GM12892 (cell line): ENCODE results near the gene CRYBG1.

ENCODE experiments used
- POLR2A ChIP-seq: IDR thresholded peaks from 2 replicates; pipeline ENCODE4 v1.6.1; 2011; ENCODE audit warnings: low read depth, low read length, control low read depth
- POLR2AphosphoS5 ChIP-seq: IDR thresholded peaks from 2 replicates; pipeline ENCODE4 v1.6.1; 2011; ENCODE audit warnings: low read depth, low read length, control low read depth
- TAF1 ChIP-seq: IDR thresholded peaks from 2 replicates; pipeline ENCODE4 v1.6.1; 2011; ENCODE audit warnings: low read depth, mild to moderate bottlenecking, control low read depth, low read length, borderline replicate concordance

DNA sequence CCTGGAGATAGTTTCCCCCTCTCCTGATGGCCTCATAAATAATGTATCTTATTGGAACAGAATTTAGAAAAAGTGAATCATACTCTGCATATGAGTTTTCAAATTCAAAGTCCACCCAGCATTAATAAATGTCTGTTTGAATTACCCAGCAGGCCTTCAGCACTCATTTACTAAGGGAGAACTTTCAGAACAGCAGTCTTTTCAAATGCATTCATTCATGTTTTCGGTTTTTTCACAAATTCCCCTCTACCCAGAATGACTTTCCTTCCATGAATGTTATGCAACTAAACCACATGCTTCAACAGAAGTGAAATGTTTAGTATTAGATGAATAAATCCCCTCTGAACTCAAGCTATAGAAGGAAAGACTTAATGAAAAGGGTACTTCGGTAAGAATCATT lies 176.3 kb downstream of the CRYBG1 start:
- TF ChIP-seq POLR2A (no peak), TAF1 (no peak), POLR2AphosphoS5 (no peak)
